NCI-H1105 treated with DMSO at 0.1 percent for 48 hours (cell line): ENCODE results near the gene PPP1R13L.
A peak's percentile ranks its signal among the peaks of the same experiment; 100 is the strongest.
"Not testable (repeated sequence)": the region's sequence is repeated elsewhere in the genome, so short reads cannot be mapped to it uniquely, and the experiment has no call there.

Source experiments
- DNase-seq: peaks from one replicate; lab custom pipeline; 2025; lab: John Stamatoyannopoulos, UW

Gene PPP1R13L

GRCh38 chr19:45345506-45345860, 59.4 kb downstream of the PPP1R13L start:
- no peak for DNase-seq

GRCh38 chr19:45344621-45345505, 60.0 kb downstream of the PPP1R13L start:
- no peak for DNase-seq

GRCh38 chr19:45342911-45343310, 62.0 kb downstream of the PPP1R13L start:
- no peak for DNase-seq

GRCh38 chr19:45340899-45341453, 63.9 kb downstream of the PPP1R13L start:
- no peak for DNase-seq

GRCh38 chr19:45340232-45340898, 64.5 kb downstream of the PPP1R13L start, which contains the start of gene KLC3:
Gene KLC3 (plus strand): TSS chr19:45340750. CDS start chr19:45345542, 4,792 bp downstream.
- DNase-seq: peak; percentile 44

GRCh38 chr19:45339629-45340028, 65.2 kb downstream of the PPP1R13L start:
- DNase-seq: no peak

GRCh38 chr19:45336696-45337251, 68.1 kb downstream of the PPP1R13L start:
- DNase-seq: no peak

- DNase-seq: not testable (repeated sequence)
These were observed 70.0 kb downstream of the PPP1R13L start for GRCh38 chr19:45334881-45335280.

- no peak for DNase-seq
These were observed 71.1 kb downstream of the PPP1R13L start for GRCh38 chr19:45333609-45334303.

- DNase-seq: peak; percentile 3
These were observed 73.5 kb downstream of the PPP1R13L start for GRCh38 chr19:45331411-45331810.
